GM12872 (cell line): ENCODE data around the gene MTRF1L.

Experiments used
- CTCF ChIP-seq: IDR thresholded peaks from 3 replicates; pipeline ENCODE4 v1.5.1; 2011; ENCODE audit warnings: low read depth, mild to moderate bottlenecking, low read length, moderate library complexity; ENCODE audit not compliant: insufficient read depth

Gene MTRF1L

GRCh38 chr6:152946484-152946883 is 56.0 kb downstream of the MTRF1L start:
- no peak for TF ChIP-seq CTCF

GRCh38 chr6:152943260-152943897 is 59.1 kb downstream of the MTRF1L start:
- no peak for TF ChIP-seq CTCF

- TF ChIP-seq CTCF: no peak
Measured at GRCh38 chr6:152942319-152942869, 60.1 kb downstream of the MTRF1L start.

GRCh38 chr6:152941746-152942145 is 60.8 kb downstream of the MTRF1L start:
- TF ChIP-seq CTCF: no peak
